Small intestine (tissue), 7 donors: Measurements from ENCODE around the gene PDCL3. TPM values are rescaled to one million over a fixed set of nuclear protein-coding genes. Genes with fewer than 3 reads are reported as not detected.

ENCODE experiments used
- DNase-seq, 2 donors: peaks; one replicate each; pipeline versions ENCODE4 v3.0.0 to v3.0.0-alpha.2; 2013
- FAIRE-seq: peaks from 2 replicates; lab custom pipeline; 2012; peaks lifted over from hg19 to GRCh38; lab: Jason Lieb, UNC
- H3K27ac ChIP-seq, 3 donors: one replicate each; pipeline ENCODE4 v1.5.1; 2013; ENCODE audit warnings: low read length in 2 of 3, mild to moderate bottlenecking in 2 of 3, control low read depth in 1 of 3, inconsistent platforms in 1 of 3, low read depth in 1 of 3, moderate library complexity in 1 of 3
- H3K27me3 ChIP-seq, 3 donors: one replicate each; pipeline ENCODE4 v1.6.1; 2013; ENCODE audit warnings: low read length in 3 of 3, inconsistent platforms in 1 of 3; ENCODE audit not compliant: control insufficient read depth in 3 of 3, insufficient read depth in 3 of 3
- H3K36me3 ChIP-seq, 3 donors: one replicate each; pipeline ENCODE4 v1.6.1; 2013; ENCODE audit warnings: low read length in 3 of 3, inconsistent platforms in 1 of 3, low read depth in 1 of 3, mild to moderate bottlenecking in 1 of 3, moderate library complexity in 1 of 3; ENCODE audit not compliant: control insufficient read depth in 3 of 3, insufficient read depth in 2 of 3
- H3K4me1 ChIP-seq, 3 donors: one replicate each; pipeline ENCODE4 v1.6.1; 2013; ENCODE audit warnings: low read length in 2 of 3, inconsistent platforms in 1 of 3, low read depth in 1 of 3, mild to moderate bottlenecking in 1 of 3, moderate library complexity in 1 of 3; ENCODE audit not compliant: control insufficient read depth in 3 of 3, insufficient read depth in 2 of 3
- H3K4me3 ChIP-seq, 3 donors: one replicate each; pipeline ENCODE4 v1.5.1; 2013; ENCODE audit warnings: low read length in 3 of 3, control low read depth in 1 of 3, inconsistent platforms in 1 of 3, low read depth in 1 of 3, mild to moderate bottlenecking in 1 of 3, moderate library complexity in 1 of 3
- H3K9me3 ChIP-seq, 2 donors: one replicate each; pipeline ENCODE4 v1.6.1; 2013; ENCODE audit warnings: low read depth in 1 of 2, low read length in 1 of 2; ENCODE audit not compliant: control insufficient read depth in 2 of 2, insufficient read depth in 1 of 2
- WGBS, 3 donors: extraction: QIAGEN DNeasy Blood & Tissue Kit; methylation state at CpG; one replicate each; pipeline ENCODE4 v1.1.7; 2013; 5-methylcytosine and 5-hydroxymethylcytosine counted together
- polyA plus RNA-seq, 4 donors: library from polyadenylated mRNA; stranded (reverse) in 3 of 4; unstranded in 1 of 4; fragments of 200-250 nt in 3 of 4; fragments of 120-200 nt in 1 of 4; gene quantifications; one replicate each; pipeline versions ENCODE4 v1.2.1 to v1.2.3, GENCODE V29; 2013
- donor health status: healthy with polysubstance abuse.
- donor health status: control.
- donor health status: control.
- donor health status: Bipolar disorder and iron deficiency.
- donor health status: healthy.

Gene PDCL3
- polyA plus RNA-seq, 4 donors = 19.2 to 30.8 (median 20.2) TPM

GRCh38 chr2:100588071-100588786 lies 25.4 kb downstream of the PDCL3 start:
- H3K36me3 ChIP-seq = no peaks in the 10 kb centered on the region
- WGBS, 3 donors = 41 to 70% (median 55%) methylated on average over 7 of the region's 7 CpGs
- no peak overlapping the region for H3K27ac ChIP-seq
- H3K4me1 ChIP-seq = no peaks in the 10 kb centered on the region
- H3K4me3 ChIP-seq = no peak overlapping the region
- no peak for FAIRE-seq
- peak in 1 of 2 donors; percentile 53 for DNase-seq
- peaks cover 0 to 7% of the 10 kb centered on the region in 2 donors for H3K9me3 ChIP-seq
- no peaks in the 10 kb centered on the region for H3K27me3 ChIP-seq

DNA sequence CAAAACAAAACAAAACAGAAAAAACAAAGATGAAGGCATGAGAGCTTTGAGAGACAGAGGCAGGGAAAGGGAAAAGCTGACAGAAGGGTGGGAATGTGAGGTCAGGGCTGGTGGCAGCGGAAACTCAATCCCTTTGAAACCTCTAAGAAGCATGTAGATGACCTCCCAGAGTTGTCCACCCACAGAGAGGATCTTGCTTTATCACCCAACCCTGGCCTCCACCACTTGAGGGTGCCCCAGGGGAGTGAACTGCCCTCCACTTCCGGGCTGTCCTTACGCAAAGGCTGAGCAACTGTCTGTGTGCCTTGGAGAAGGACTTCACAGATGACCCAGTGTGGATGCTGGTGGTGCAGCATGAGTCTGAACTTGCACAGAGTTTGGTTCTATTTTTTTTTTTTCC lies 26.7 kb downstream of the PDCL3 start:
- H3K27me3 ChIP-seq = no peaks in the 10 kb centered on the region
- 79 to 83% (median 81%) methylated on average over 3 of the region's 3 CpGs for WGBS, 3 donors
- H3K9me3 ChIP-seq = peaks cover 0 to 7% of the 10 kb centered on the region in 2 donors
- no peak overlapping the region for H3K27ac ChIP-seq
- DNase-seq (no peak), FAIRE-seq (no peak)
- H3K36me3 ChIP-seq = no peaks in the 10 kb centered on the region
- H3K4me3 ChIP-seq = no peak overlapping the region
- H3K4me1 ChIP-seq = no peaks in the 10 kb centered on the region

GRCh38 chr2:100592226-100592625 lies 29.4 kb downstream of the PDCL3 start:
- H3K27ac ChIP-seq = no peak overlapping the region
- WGBS, 3 donors = 20 to 57% (median 42%) methylated on average over 1 of the region's 1 CpG
- H3K4me1 ChIP-seq = no peaks in the 10 kb centered on the region
- no peaks in the 10 kb centered on the region for H3K27me3 ChIP-seq
- H3K9me3 ChIP-seq = no peaks in the 10 kb centered on the region
- FAIRE-seq = no peak
- H3K36me3 ChIP-seq = no peaks in the 10 kb centered on the region
- no peak overlapping the region for H3K4me3 ChIP-seq
- DNase-seq = no peak

DNA sequence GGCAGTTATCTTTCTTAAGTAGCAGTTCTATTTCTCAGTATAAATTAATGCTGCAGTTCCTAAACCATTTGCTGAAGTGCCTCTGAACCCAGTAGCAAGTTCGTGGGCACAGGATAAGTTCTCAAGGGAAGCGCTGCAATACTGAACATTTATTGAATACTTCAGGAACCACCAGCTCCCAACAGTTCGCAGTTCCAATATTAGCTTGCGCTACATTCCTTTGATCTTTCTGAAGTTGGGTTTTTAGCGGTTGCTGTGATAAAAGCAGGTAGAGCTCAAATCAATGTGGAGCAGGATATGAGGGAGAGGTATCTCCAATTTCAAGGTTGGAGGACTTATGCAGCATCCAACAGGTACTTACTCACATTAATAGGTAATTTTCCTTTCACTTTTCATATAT lies 33.7 kb downstream of the PDCL3 start:
- H3K4me1 ChIP-seq = no peaks in the 10 kb centered on the region
- H3K9me3 ChIP-seq = no peaks in the 10 kb centered on the region
- no peak for FAIRE-seq
- no peak for DNase-seq
- H3K36me3 ChIP-seq = no peaks in the 10 kb centered on the region
- WGBS, 3 donors = 70 to 87% (median 80%) methylated on average over 5 of the region's 5 CpGs
- H3K4me3 ChIP-seq = no peak overlapping the region
- no peaks in the 10 kb centered on the region for H3K27me3 ChIP-seq
- H3K27ac ChIP-seq = no peak overlapping the region

DNA sequence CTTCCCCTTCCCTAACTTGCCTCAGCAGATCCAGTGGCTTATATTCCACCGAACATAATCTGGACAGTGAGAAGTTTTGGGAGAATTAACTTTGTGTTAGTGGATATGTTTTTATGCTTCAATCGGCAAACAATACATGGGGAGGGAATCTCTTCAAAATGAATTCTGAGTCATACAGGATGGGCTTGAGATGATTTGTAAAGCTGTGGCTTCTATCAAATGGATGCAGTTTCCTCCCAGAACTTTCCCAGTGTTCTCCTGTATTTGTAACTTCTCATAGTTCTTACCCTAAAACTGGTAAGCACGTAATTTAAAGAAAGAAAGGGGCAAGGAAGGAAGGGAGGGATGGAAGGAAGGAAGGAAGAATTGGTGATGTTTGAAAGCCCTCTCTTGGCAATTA lies 36.8 kb downstream of the PDCL3 start:
- no peak for FAIRE-seq
- Histone ChIP-seq H3K36me3 (no peaks in the 10 kb centered on the region), H3K4me3 (no peak overlapping the region), H3K27me3 (no peaks in the 10 kb centered on the region), H3K4me1 (no peaks in the 10 kb centered on the region), H3K27ac (no peak overlapping the region), H3K9me3 (no peaks in the 10 kb centered on the region)
- 83 to 94% (median 93%) methylated on average over 3 of the region's 3 CpGs for WGBS, 3 donors
- no peak for DNase-seq

DNA sequence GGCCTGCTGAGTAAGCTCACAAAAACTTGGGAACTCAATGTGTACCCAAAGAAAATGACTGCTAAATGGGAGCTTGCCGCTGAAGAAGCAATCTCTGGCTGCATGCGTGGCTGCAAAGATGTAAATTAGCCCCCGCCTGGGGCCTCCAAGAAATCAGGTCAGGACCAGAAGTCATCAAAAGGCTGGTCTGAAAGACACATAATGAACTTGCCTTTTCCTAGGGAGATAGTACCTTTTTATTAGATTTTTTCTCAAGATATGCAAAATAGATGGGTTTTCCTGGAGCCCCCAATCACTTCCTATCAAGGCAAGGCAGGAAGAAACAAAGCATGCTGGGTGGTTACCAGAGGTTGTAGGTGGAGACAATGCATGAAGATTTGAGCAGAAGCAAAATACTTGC lies 38.9 kb downstream of the PDCL3 start:
- Histone ChIP-seq H3K27me3 (no peaks in the 10 kb centered on the region), H3K9me3 (no peaks in the 10 kb centered on the region), H3K4me1 (no peaks in the 10 kb centered on the region), H3K4me3 (no peak overlapping the region), H3K27ac (no peak overlapping the region), H3K36me3 (no peaks in the 10 kb centered on the region)
- FAIRE-seq = no peak
- DNase-seq = no peak
- 87 to 97% (median 92%) methylated on average over 3 of the region's 3 CpGs for WGBS, 3 donors

- FAIRE-seq (no peak), DNase-seq (no peak)
- Histone ChIP-seq H3K27ac (no peak overlapping the region), H3K36me3 (no peaks in the 10 kb centered on the region), H3K9me3 (no peaks in the 10 kb centered on the region), H3K4me3 (no peak overlapping the region), H3K27me3 (no peaks in the 10 kb centered on the region), H3K4me1 (no peaks in the 10 kb centered on the region)
- 89 to 93% (median 92%) methylated on average over 7 of the region's 7 CpGs for WGBS, 3 donors
Observed at GRCh38 chr2:100603414-100603813, 40.6 kb downstream of the PDCL3 start.

GRCh38 chr2:100603948-100604633 lies 41.3 kb downstream of the PDCL3 start:
- no peaks in the 10 kb centered on the region for H3K4me1 ChIP-seq
- no peaks in the 10 kb centered on the region for H3K36me3 ChIP-seq
- H3K27me3 ChIP-seq = no peaks in the 10 kb centered on the region
- no peaks in the 10 kb centered on the region for H3K9me3 ChIP-seq
- H3K4me3 ChIP-seq = no peak overlapping the region
- H3K27ac ChIP-seq = no peak overlapping the region
- no peak for FAIRE-seq
- 63 to 74% (median 72%) methylated on average over 10 of the region's 10 CpGs for WGBS, 3 donors
- no peak for DNase-seq
